AG09309 (cell line): ENCODE measurements around the gene PTGDS.
A peak's percentile ranks its signal among the peaks of the same experiment; 100 is the strongest.

Experiments used
- DNase-seq: peaks from one replicate; pipeline ENCODE4 v3.0.0-alpha.2; 2010; ENCODE audit warnings: low read depth
- H3K4me3 ChIP-seq: 2 replicates; pipeline ENCODE4 v1.5.1; 2011; ENCODE audit warnings: mild to moderate bottlenecking, low read depth, low read length, moderate library complexity; ENCODE audit not compliant: control insufficient read depth
- CTCF ChIP-seq: IDR thresholded peaks from 2 replicates; pipeline ENCODE4 v1.5.1; 2011; ENCODE audit warnings: mild to moderate bottlenecking, low read depth, low read length, inconsistent platforms; ENCODE audit not compliant: insufficient read depth, control insufficient read depth; ENCODE audit errors: missing control alignments

The PTGDS gene

GRCh38 chr9:136996361-136997292 lies 19.3 kb downstream of the PTGDS start, which contains the start of gene CLIC3:
CLIC3 (minus strand) TSS chr9:136996568; CDS start chr9:136996543, 25 bp downstream.
- no peak for DNase-seq
- no peak for TF ChIP-seq CTCF
- H3K4me3 ChIP-seq = no peak within 1 kb of the TSS

- no peak overlapping the region for H3K4me3 ChIP-seq
- no peak for TF ChIP-seq CTCF
- DNase-seq = no peak
Observed at GRCh38 chr9:136997371-136997770, 20.1 kb downstream of the PTGDS start.

GRCh38 chr9:136997830-136998234 lies 20.5 kb downstream of the PTGDS start:
- no peak for DNase-seq
- TF ChIP-seq CTCF = no peak
- H3K4me3 ChIP-seq = no peak overlapping the region

GRCh38 chr9:137000177-137000930 lies 23.1 kb downstream of the PTGDS start:
- TF ChIP-seq CTCF = no peak
- DNase-seq = peak; percentile 46
- H3K4me3 ChIP-seq = no peak overlapping the region

- no peak overlapping the region for H3K4me3 ChIP-seq
- DNase-seq = no peak
- TF ChIP-seq CTCF = no peak
Observed at GRCh38 chr9:137001857-137002645, 24.7 kb downstream of the PTGDS start.

GRCh38 chr9:137002646-137003041 lies 25.3 kb downstream of the PTGDS start:
- TF ChIP-seq CTCF = no peak
- no peak for DNase-seq
- no peak overlapping the region for H3K4me3 ChIP-seq
